ENCODE data around the gene MEGF11.

MEGF11 gene

DNA sequence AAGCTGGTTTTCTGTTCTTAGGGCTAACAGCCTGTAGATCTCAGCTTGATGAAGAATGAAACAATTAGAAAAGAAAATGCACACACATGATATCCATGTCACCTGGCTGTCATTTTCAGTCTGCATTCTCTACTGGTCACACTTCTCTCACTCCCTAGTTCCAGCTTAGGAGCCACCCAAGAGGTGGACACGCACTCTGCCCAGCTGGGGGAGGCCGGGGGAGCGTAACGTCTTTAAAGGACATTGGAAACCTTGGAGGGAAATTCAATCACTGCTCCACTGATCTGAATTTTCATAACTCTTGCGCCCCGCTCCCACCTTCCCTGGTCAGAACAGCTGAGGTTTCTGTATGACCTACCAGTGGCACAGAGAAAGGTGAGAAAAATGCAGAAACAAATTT is 304.5 kb downstream of the MEGF11 start (continued):
- TF ChIP-seq BACH2 (CRISPR knock-in tag; IDR thresholded peaks at IDR 0.05; ENCODE audit: borderline replicate concordance): no peak
- no peak for TF ChIP-seq ZFP3 (CRISPR knock-in tag; IDR thresholded peaks at IDR 0.05)

DNA sequence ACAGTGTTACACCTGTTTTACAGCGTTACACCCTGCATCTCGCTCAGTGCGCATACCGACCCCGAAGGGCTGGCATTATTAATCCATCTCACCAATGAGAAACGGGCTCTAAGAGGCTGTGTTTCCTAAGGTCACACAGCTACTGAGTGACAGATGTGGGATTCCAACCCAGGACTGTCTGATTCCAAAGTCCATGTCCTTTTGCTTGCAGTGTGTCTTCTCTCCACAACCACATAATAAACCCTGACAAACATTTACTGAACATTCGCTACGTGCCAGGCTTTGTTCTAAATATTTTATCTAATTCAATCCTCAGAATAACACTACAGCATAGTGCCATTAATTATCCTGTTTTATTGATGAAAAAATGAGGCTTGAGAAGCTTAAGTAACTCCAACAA is 305.2 kb downstream of the MEGF11 start:
- TF ChIP-seq, protein P1, sequence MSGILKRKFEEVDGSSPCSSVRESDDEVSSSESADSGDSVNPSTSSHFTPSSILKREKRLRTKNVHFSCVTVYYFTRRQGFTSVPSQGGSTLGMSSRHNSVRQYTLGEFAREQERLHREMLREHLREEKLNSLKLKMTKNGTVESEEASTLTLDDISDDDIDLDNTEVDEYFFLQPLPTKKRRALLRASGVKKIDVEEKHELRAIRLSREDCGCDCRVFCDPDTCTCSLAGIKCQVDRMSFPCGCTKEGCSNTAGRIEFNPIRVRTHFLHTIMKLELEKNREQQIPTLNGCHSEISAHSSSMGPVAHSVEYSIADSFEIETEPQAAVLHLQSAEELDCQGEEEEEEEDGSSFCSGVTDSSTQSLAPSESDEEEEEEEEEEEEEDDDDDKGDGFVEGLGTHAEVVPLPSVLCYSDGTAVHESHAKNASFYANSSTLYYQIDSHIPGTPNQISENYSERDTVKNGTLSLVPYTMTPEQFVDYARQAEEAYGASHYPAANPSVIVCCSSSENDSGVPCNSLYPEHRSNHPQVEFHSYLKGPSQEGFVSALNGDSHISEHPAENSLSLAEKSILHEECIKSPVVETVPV (CRISPR knock-in tag; IDR thresholded peaks at IDR 0.05): no peak
- TF ChIP-seq, protein P2, sequence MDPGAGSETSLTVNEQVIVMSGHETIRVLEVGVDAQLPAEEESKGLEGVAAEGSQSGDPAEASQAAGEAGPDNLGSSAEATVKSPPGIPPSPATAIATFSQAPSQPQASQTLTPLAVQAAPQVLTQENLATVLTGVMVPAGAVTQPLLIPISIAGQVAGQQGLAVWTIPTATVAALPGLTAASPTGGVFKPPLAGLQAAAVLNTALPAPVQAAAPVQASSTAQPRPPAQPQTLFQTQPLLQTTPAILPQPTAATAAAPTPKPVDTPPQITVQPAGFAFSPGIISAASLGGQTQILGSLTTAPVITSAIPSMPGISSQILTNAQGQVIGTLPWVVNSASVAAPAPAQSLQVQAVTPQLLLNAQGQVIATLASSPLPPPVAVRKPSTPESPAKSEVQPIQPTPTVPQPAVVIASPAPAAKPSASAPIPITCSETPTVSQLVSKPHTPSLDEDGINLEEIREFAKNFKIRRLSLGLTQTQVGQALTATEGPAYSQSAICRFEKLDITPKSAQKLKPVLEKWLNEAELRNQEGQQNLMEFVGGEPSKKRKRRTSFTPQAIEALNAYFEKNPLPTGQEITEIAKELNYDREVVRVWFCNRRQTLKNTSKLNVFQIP (CRISPR knock-in tag; IDR thresholded peaks at IDR 0.05; ENCODE audit: borderline replicate concordance, low read depth): no peak
- TF ChIP-seq RARB (CRISPR knock-in tag; IDR thresholded peaks at IDR 0.05): no peak
- TF ChIP-seq BACH2 (CRISPR knock-in tag; IDR thresholded peaks at IDR 0.05; ENCODE audit: borderline replicate concordance): no peak
- no peak for TF ChIP-seq SNAI2 (CRISPR knock-in tag; IDR thresholded peaks at IDR 0.05)
- no peak for TF ChIP-seq PPARA (CRISPR knock-in tag; IDR thresholded peaks at IDR 0.05; ENCODE audit: borderline replicate concordance)
- TF ChIP-seq ZFP3 (CRISPR knock-in tag; IDR thresholded peaks at IDR 0.05): no peak
- no peak for TF ChIP-seq TCF4 (CRISPR knock-in tag; IDR thresholded peaks at IDR 0.05; ENCODE audit: borderline replicate concordance)
- TF ChIP-seq, protein P3, sequence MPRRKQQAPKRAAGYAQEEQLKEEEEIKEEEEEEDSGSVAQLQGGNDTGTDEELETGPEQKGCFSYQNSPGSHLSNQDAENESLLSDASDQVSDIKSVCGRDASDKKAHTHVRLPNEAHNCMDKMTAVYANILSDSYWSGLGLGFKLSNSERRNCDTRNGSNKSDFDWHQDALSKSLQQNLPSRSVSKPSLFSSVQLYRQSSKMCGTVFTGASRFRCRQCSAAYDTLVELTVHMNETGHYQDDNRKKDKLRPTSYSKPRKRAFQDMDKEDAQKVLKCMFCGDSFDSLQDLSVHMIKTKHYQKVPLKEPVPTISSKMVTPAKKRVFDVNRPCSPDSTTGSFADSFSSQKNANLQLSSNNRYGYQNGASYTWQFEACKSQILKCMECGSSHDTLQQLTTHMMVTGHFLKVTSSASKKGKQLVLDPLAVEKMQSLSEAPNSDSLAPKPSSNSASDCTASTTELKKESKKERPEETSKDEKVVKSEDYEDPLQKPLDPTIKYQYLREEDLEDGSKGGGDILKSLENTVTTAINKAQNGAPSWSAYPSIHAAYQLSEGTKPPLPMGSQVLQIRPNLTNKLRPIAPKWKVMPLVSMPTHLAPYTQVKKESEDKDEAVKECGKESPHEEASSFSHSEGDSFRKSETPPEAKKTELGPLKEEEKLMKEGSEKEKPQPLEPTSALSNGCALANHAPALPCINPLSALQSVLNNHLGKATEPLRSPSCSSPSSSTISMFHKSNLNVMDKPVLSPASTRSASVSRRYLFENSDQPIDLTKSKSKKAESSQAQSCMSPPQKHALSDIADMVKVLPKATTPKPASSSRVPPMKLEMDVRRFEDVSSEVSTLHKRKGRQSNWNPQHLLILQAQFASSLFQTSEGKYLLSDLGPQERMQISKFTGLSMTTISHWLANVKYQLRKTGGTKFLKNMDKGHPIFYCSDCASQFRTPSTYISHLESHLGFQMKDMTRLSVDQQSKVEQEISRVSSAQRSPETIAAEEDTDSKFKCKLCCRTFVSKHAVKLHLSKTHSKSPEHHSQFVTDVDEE (CRISPR knock-in tag; IDR thresholded peaks at IDR 0.05): no peak
- TF ChIP-seq, protein P4, sequence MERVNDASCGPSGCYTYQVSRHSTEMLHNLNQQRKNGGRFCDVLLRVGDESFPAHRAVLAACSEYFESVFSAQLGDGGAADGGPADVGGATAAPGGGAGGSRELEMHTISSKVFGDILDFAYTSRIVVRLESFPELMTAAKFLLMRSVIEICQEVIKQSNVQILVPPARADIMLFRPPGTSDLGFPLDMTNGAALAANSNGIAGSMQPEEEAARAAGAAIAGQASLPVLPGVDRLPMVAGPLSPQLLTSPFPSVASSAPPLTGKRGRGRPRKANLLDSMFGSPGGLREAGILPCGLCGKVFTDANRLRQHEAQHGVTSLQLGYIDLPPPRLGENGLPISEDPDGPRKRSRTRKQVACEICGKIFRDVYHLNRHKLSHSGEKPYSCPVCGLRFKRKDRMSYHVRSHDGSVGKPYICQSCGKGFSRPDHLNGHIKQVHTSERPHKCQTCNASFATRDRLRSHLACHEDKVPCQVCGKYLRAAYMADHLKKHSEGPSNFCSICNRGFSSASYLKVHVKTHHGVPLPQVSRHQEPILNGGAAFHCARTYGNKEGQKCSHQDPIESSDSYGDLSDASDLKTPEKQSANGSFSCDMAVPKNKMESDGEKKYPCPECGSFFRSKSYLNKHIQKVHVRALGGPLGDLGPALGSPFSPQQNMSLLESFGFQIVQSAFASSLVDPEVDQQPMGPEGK (CRISPR knock-in tag; IDR thresholded peaks at IDR 0.05; ENCODE audit: borderline replicate concordance): no peak
- no peak for TF ChIP-seq ESRRG (CRISPR knock-in tag; IDR thresholded peaks at IDR 0.05)
- no peak for TF ChIP-seq ZC3H10 (CRISPR knock-in tag; IDR thresholded peaks at IDR 0.05)
- TF ChIP-seq, protein P5, sequence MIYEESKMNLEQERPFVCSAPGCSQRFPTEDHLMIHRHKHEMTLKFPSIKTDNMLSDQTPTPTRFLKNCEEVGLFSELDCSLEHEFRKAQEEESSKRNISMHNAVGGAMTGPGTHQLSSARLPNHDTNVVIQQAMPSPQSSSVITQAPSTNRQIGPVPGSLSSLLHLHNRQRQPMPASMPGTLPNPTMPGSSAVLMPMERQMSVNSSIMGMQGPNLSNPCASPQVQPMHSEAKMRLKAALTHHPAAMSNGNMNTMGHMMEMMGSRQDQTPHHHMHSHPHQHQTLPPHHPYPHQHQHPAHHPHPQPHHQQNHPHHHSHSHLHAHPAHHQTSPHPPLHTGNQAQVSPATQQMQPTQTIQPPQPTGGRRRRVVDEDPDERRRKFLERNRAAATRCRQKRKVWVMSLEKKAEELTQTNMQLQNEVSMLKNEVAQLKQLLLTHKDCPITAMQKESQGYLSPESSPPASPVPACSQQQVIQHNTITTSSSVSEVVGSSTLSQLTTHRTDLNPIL (CRISPR knock-in tag; IDR thresholded peaks at IDR 0.05; ENCODE audit: low read depth): no peak
- TF ChIP-seq ARNTL (CRISPR knock-in tag; IDR thresholded peaks at IDR 0.05; ENCODE audit: borderline replicate concordance, low read depth): no peak
- no peak for TF ChIP-seq ISL1 (CRISPR knock-in tag; IDR thresholded peaks at IDR 0.05)
- TF ChIP-seq ZNF8 (CRISPR knock-in tag; IDR thresholded peaks at IDR 0.05): no peak
- TF ChIP-seq GLIS3 (CRISPR knock-in tag; IDR thresholded peaks at IDR 0.05): no peak
- TF ChIP-seq ZFP30 (CRISPR knock-in tag; IDR thresholded peaks at IDR 0.05): no peak
- TF ChIP-seq CSDC2 (CRISPR knock-in tag; IDR thresholded peaks at IDR 0.05): no peak
- no peak for ATAC-seq

DNA sequence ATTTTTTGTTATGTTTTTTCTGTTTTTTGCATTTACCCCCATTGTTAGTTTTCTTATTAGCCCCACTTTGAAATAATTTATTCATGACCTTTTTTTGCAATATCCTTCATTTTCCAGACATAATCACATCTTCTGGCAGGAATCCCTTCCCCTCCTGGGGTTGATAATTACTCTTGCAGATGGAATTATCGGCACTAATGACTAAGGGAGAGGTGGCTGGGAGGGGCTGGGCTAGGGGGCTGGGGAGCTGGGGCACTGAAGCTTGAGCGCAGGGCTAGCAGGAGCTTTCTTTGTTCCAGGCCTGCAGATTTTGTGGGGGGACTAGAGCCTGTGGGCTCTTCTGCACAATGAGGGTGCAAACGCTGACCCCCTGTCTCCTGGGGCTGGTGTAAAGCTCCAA is 306.5 kb downstream of the MEGF11 start:
- no peak for TF ChIP-seq ZC3H10 (CRISPR knock-in tag; IDR thresholded peaks at IDR 0.05)
- TF ChIP-seq RARB (CRISPR knock-in tag; IDR thresholded peaks at IDR 0.05): no peak
- no peak for TF ChIP-seq BACH2 (CRISPR knock-in tag; IDR thresholded peaks at IDR 0.05; ENCODE audit: borderline replicate concordance)
- TF ChIP-seq TCF4 (CRISPR knock-in tag; IDR thresholded peaks at IDR 0.05; ENCODE audit: borderline replicate concordance): no peak
- TF ChIP-seq ZFP30 (CRISPR knock-in tag; IDR thresholded peaks at IDR 0.05): no peak
- no peak for TF ChIP-seq TOX (CRISPR knock-in tag; IDR thresholded peaks at IDR 0.05; ENCODE audit: borderline replicate concordance)
- TF ChIP-seq, protein P1 (CRISPR knock-in tag; IDR thresholded peaks at IDR 0.05): no peak
- no peak for TF ChIP-seq ESRRG (CRISPR knock-in tag; IDR thresholded peaks at IDR 0.05)
- TF ChIP-seq GLIS3 (CRISPR knock-in tag; IDR thresholded peaks at IDR 0.05): no peak
- TF ChIP-seq, protein P2 (CRISPR knock-in tag; IDR thresholded peaks at IDR 0.05; ENCODE audit: borderline replicate concordance, low read depth): no peak
- TF ChIP-seq, protein P4 (CRISPR knock-in tag; IDR thresholded peaks at IDR 0.05; ENCODE audit: borderline replicate concordance): no peak
- no peak for ATAC-seq
